H9 (cell line): Measurements from ENCODE around the gene ELOA. TPM values are rescaled to one million over a fixed set of nuclear protein-coding genes. Genes with fewer than 3 reads are reported as not detected.

Experiments used
- DNase-seq: peaks from one replicate; pipeline ENCODE4 v3.0.0-alpha.2; 2017
- H2AFZ ChIP-seq: one replicate; pipeline ENCODE4 v1.6.1; 2013; ENCODE audit warnings: mild to moderate bottlenecking, low read length, control low read depth, moderate library complexity
- H2AK5ac ChIP-seq: 2 replicates; pipeline ENCODE4 v1.6.1; 2013; ENCODE audit warnings: low read length, control low read depth, mixed read lengths; ENCODE audit not compliant: insufficient read length
- H2BK120ac ChIP-seq: one replicate; pipeline ENCODE4 v1.6.1; 2013; ENCODE audit warnings: low read depth, mild to moderate bottlenecking, low read length, control low read depth, inconsistent platforms; ENCODE audit not compliant: poor library complexity, severe bottlenecking
- H2BK12ac ChIP-seq: 2 replicates; pipeline ENCODE4 v1.6.1; 2013; ENCODE audit warnings: low read length, control low read depth, mixed read lengths, low read depth; ENCODE audit not compliant: insufficient read length
- H2BK15ac ChIP-seq: 2 replicates; pipeline ENCODE4 v1.6.1; 2013; ENCODE audit warnings: low read depth, low read length, control low read depth
- H2BK20ac ChIP-seq: one replicate; pipeline ENCODE4 v1.6.1; 2013; ENCODE audit warnings: low read depth, mild to moderate bottlenecking, low read length, control low read depth, inconsistent platforms; ENCODE audit not compliant: poor library complexity, severe bottlenecking
- H2BK5ac ChIP-seq: 2 replicates; pipeline ENCODE4 v1.6.1; 2013; ENCODE audit warnings: low read length, control low read depth, mixed read lengths; ENCODE audit not compliant: insufficient read length
- H3K14ac ChIP-seq: 2 replicates; pipeline ENCODE4 v1.6.1; 2013; ENCODE audit warnings: low read length, control low read depth; ENCODE audit not compliant: insufficient read depth
- H3K18ac ChIP-seq: 2 replicates; pipeline ENCODE4 v1.6.1; 2013; ENCODE audit warnings: low read depth, mild to moderate bottlenecking, mixed read lengths, low read length, control low read depth; ENCODE audit not compliant: insufficient read length
- H3K23ac ChIP-seq: 2 replicates; pipeline ENCODE4 v1.6.1; 2013; ENCODE audit warnings: low read length, control low read depth, mixed read lengths, low read depth; ENCODE audit not compliant: insufficient read length
- H3K23me2 ChIP-seq: 2 replicates; pipeline ENCODE4 v1.6.1; 2013; ENCODE audit warnings: low read depth, mild to moderate bottlenecking, mixed read lengths, low read length, control low read depth; ENCODE audit not compliant: insufficient read length, poor library complexity, severe bottlenecking
- H3K27ac ChIP-seq: 2 replicates; pipeline ENCODE4 v1.5.1; 2013; ENCODE audit warnings: low read length, control low read depth, mixed read lengths, low read depth; ENCODE audit not compliant: insufficient read length
- H3K27me3 ChIP-seq: 2 replicates; pipeline ENCODE4 v1.6.1; 2013; ENCODE audit warnings: low read length, control low read depth, inconsistent platforms; ENCODE audit not compliant: insufficient read depth
- H3K4ac ChIP-seq: 2 replicates; pipeline ENCODE4 v1.6.1; 2013; ENCODE audit warnings: low read depth, mild to moderate bottlenecking, control low read depth, inconsistent platforms, low read length, moderate library complexity
- H3K4me1 ChIP-seq: 2 replicates; pipeline ENCODE4 v1.6.1; 2013; ENCODE audit warnings: low read length, control low read depth, inconsistent platforms; ENCODE audit not compliant: insufficient read depth
- H3K4me2 ChIP-seq: 2 replicates; pipeline ENCODE4 v1.6.1; 2013; ENCODE audit warnings: low read length, control low read depth, mixed read lengths; ENCODE audit not compliant: insufficient read length, insufficient read depth
- H3K56ac ChIP-seq: 2 replicates; pipeline ENCODE4 v1.6.1; 2013; ENCODE audit warnings: low read depth, mild to moderate bottlenecking, mixed read lengths, low read length, control low read depth; ENCODE audit not compliant: insufficient read length
- H3K79me1 ChIP-seq: 2 replicates; pipeline ENCODE4 v1.6.1; 2013; ENCODE audit warnings: low read depth, mild to moderate bottlenecking, moderate library complexity, low read length, control low read depth, inconsistent platforms; ENCODE audit not compliant: insufficient read depth, poor library complexity, severe bottlenecking
- H3K79me2 ChIP-seq: 2 replicates; pipeline ENCODE4 v1.6.1; 2013; ENCODE audit warnings: low read length, control low read depth, inconsistent platforms; ENCODE audit not compliant: insufficient read depth
- H3K9ac ChIP-seq: 2 replicates; pipeline ENCODE4 v1.6.1; 2013; ENCODE audit warnings: low read length, control low read depth, mixed read lengths; ENCODE audit not compliant: insufficient read length; ENCODE audit errors: extremely low read depth
- H3K9me3 ChIP-seq: one replicate; pipeline ENCODE4 v1.6.1; 2013; ENCODE audit warnings: low read depth, low read length, inconsistent platforms; ENCODE audit not compliant: control insufficient read depth
- H3T11ph ChIP-seq: one replicate; pipeline ENCODE4 v1.6.1; 2013; ENCODE audit warnings: mild to moderate bottlenecking, low read length, control low read depth, inconsistent platforms
- H4K20me1 ChIP-seq: one replicate; pipeline ENCODE4 v1.6.1; 2013; ENCODE audit not compliant: control insufficient read depth, insufficient read length, insufficient read depth
- H4K5ac ChIP-seq: 2 replicates; pipeline ENCODE4 v1.6.1; 2013; ENCODE audit warnings: low read depth, mild to moderate bottlenecking, mixed read lengths, low read length, control low read depth; ENCODE audit not compliant: insufficient read length
- H4K8ac ChIP-seq: replicated peaks from 2 replicates; pipeline ENCODE4 v1.6.1; 2013; ENCODE audit warnings: low read length, control low read depth, mixed read lengths, low read depth; ENCODE audit not compliant: insufficient read length
- H4K91ac ChIP-seq: 2 replicates; pipeline ENCODE4 v1.6.1; 2013; ENCODE audit warnings: low read depth, mild to moderate bottlenecking, moderate library complexity, mixed read lengths, low read length, control low read depth; ENCODE audit not compliant: insufficient read length
- H3K27ac Mint-ChIP-seq, 3 experiments: 2 replicates in 2 of 3; 3 replicates in 1 of 3; pipeline ENCODE4 v1.8.0; 2020 to 2021; ENCODE audit warnings: mixed read lengths in 3 of 3, mild to moderate bottlenecking in 1 of 3, moderate library complexity in 1 of 3
- H3K27me3 Mint-ChIP-seq: 2 replicates; pipeline ENCODE4 v1.8.0; 2021; ENCODE audit warnings: low read depth, mild to moderate bottlenecking, moderate library complexity, mixed read lengths
- H3K36me3 Mint-ChIP-seq, 3 experiments: 2 replicates in 2 of 3; 3 replicates in 1 of 3; pipeline ENCODE4 v1.8.0; 2020 to 2021; ENCODE audit warnings: low read depth in 3 of 3, mixed read lengths in 3 of 3; ENCODE audit not compliant: insufficient read depth in 1 of 3
- H3K4me1 Mint-ChIP-seq, 2 experiments: 2 replicates each; pipeline ENCODE4 v1.8.0; 2020; ENCODE audit warnings: mixed read lengths in 2 of 2
- H3K4me3 Mint-ChIP-seq, 2 experiments: 2 replicates in 1 of 2; 3 replicates in 1 of 2; pipeline ENCODE4 v1.8.0; 2020 to 2021; ENCODE audit warnings: mild to moderate bottlenecking in 2 of 2, mixed read lengths in 2 of 2, moderate library complexity in 1 of 2
- H3K9me3 Mint-ChIP-seq, 2 experiments: 2 replicates in 1 of 2; 3 replicates in 1 of 2; pipeline ENCODE4 v1.8.0; 2020; ENCODE audit warnings: mild to moderate bottlenecking in 2 of 2, mixed read lengths in 2 of 2, moderate library complexity in 1 of 2
- WGBS: extraction: QIAGEN DNeasy Blood & Tissue Kit; methylation state at CpG from one replicate; pipeline ENCODE4 v1.1.7; 2013; ENCODE audit warnings: missing lambda C conversion rate, low lambda C conversion rate, mixed read lengths; ENCODE audit not compliant: insufficient read length; ENCODE audit errors: extremely low coverage; 5-methylcytosine and 5-hydroxymethylcytosine counted together
- total RNA-seq: library from RNA; stranded (reverse); gene quantifications from 2 replicates; pipeline ENCODE4 v1.2.1, GENCODE V29; 2021
- TF ChIP-seq, protein P1 (sequence below): fragments of 200-600 bp; sonication (generic); conservative IDR thresholded peaks from 3 replicates; pipeline ENCODE4 v1.8.0; 2021; ENCODE audit warnings: antibody characterized with exemption, mild to moderate bottlenecking

Gene ELOA
- total RNA-seq, 1 experiment from 2014 or later: 66.2 TPM

GRCh38 chr1:23806280-23806679 is 63.0 kb downstream of the ELOA start:
- Histone ChIP-seq H3K4ac (no peak overlapping the region), H3K56ac (no peak overlapping the region), H3K9me3 (no peaks in the 10 kb centered on the region), H2BK20ac (no peak overlapping the region), H3T11ph (no peak overlapping the region), H3K14ac (no peak overlapping the region), H3K27ac (no peak overlapping the region), H3K4me2 (no peak overlapping the region), H2AFZ (no peak overlapping the region), H2AK5ac (no peak overlapping the region), H2BK12ac (no peak overlapping the region), H2BK15ac (no peak overlapping the region), H3K18ac (no peak overlapping the region), H4K5ac (no peak overlapping the region), H4K8ac (no peak overlapping the region), H2BK120ac (no peak overlapping the region), H4K91ac (no peak overlapping the region), H3K23ac (no peak overlapping the region), H3K79me1 (no peaks in the 10 kb centered on the region), H3K79me2 (no peaks in the 10 kb centered on the region), H2BK5ac (no peak overlapping the region), H3K27me3 (no peaks in the 10 kb centered on the region), H4K20me1 (no peaks in the 10 kb centered on the region), H3K4me1 (no peaks in the 10 kb centered on the region), H3K23me2 (peaks cover 2% of the 10 kb centered on the region), H3K9ac (no peak overlapping the region)
- H3K27me3 Mint-ChIP-seq: peaks cover 11% of the 10 kb centered on the region
- WGBS: no CpG with 5 or more reads among the region's 6 CpGs
- TF ChIP-seq, protein P1, sequence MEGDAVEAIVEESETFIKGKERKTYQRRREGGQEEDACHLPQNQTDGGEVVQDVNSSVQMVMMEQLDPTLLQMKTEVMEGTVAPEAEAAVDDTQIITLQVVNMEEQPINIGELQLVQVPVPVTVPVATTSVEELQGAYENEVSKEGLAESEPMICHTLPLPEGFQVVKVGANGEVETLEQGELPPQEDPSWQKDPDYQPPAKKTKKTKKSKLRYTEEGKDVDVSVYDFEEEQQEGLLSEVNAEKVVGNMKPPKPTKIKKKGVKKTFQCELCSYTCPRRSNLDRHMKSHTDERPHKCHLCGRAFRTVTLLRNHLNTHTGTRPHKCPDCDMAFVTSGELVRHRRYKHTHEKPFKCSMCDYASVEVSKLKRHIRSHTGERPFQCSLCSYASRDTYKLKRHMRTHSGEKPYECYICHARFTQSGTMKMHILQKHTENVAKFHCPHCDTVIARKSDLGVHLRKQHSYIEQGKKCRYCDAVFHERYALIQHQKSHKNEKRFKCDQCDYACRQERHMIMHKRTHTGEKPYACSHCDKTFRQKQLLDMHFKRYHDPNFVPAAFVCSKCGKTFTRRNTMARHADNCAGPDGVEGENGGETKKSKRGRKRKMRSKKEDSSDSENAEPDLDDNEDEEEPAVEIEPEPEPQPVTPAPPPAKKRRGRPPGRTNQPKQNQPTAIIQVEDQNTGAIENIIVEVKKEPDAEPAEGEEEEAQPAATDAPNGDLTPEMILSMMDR: no peak
- no peak overlapping the region for H3K4me3 Mint-ChIP-seq
- H3K9me3 Mint-ChIP-seq: no peaks in the 10 kb centered on the region
- peaks cover 0 to 6% (median 5%) of the 10 kb centered on the region in 3 experiments; a peak in 3 of 7 replicates for H3K36me3 Mint-ChIP-seq
- no peak for DNase-seq
- peaks cover 9 to 10% of the 10 kb centered on the region in 2 experiments for H3K4me1 Mint-ChIP-seq
- peak overlapping the region; percentile 57 to 93 (median 61); a peak in 4 of 7 replicates for H3K27ac Mint-ChIP-seq
